Measurements from ENCODE around the gene PROZ. TPM values are rescaled to one million over a fixed set of nuclear protein-coding genes. Genes with fewer than 3 reads are reported as not detected.

PROZ gene
- polyA plus RNA-seq, 1 of the 3 experiments (the other 2 are of a cell fraction) = not detected

- ChIA-PET CTCF (no interaction called here), POLR2A (no interaction called here)
- H3K9me3 ChIP-seq = no peaks in the 10 kb centered on the region
- peak overlapping the region; percentile 66; the same call in 1 of the 2 replicates for H3K4me2 ChIP-seq
- no peaks in the 10 kb centered on the region for H4K20me1 ChIP-seq (ENCODE audit: insufficient read depth)
- H3K79me2 ChIP-seq (ENCODE audit: insufficient read depth) = peaks cover 24% of the 10 kb centered on the region; the same call in 1 of the 2 replicates
- no peak overlapping the region for H3K4me3 ChIP-seq (ENCODE audit: low read depth in 2 of 2, low read length in 1 of 2)
- peak overlapping the region; percentile 73 to 85 for H3K27ac ChIP-seq (ENCODE audit: low read depth in 2 of 2, low read length in 1 of 2)
- H3F3A ChIP-seq (replicated peaks; ENCODE audit: insufficient read depth) = peaks cover 31% of the 10 kb centered on the region
- no peak overlapping the region for H2AFZ ChIP-seq (ENCODE audit: low read depth)
- H3K9me2 ChIP-seq = no peaks in the 10 kb centered on the region
- no peaks in the 10 kb centered on the region for H3K27me3 ChIP-seq (ENCODE audit: insufficient read depth)
- no peak for DNase-seq
- TF ChIP-seq FOXM1 (IDR thresholded peaks at IDR 0.05; ENCODE audit: low read depth) (no peak), USF1 (IDR thresholded peaks at IDR 0.05; ENCODE audit: borderline replicate concordance, low read depth) (no peak), NFIC (IDR thresholded peaks at IDR 0.05; ENCODE audit: borderline replicate concordance) (no peak), SMC3 (IDR thresholded peaks at IDR 0.05; ENCODE audit: low read depth, low read length) (no peak), FOSL2 (IDR thresholded peaks at IDR 0.05; ENCODE audit: borderline replicate concordance, low read depth) (no peak), ZBTB33 (IDR thresholded peaks at IDR 0.05; ENCODE audit: borderline replicate concordance, low read depth) (no peak), TAF1 (IDR thresholded peaks at IDR 0.05; ENCODE audit: borderline replicate concordance, low read depth, low read length) (no peak), RCOR1 (IDR thresholded peaks at IDR 0.05; ENCODE audit: low read length) (no peak), NRF1 (IDR thresholded peaks at IDR 0.05; ENCODE audit: low read depth, low read length) (no peak), GABPA (IDR thresholded peaks at IDR 0.05; ENCODE audit: low read depth) (no peak)
- H3K4me1 ChIP-seq (ENCODE audit: control insufficient read depth in 1 of 2, insufficient read depth in 2 of 2, low read depth in 1 of 2, low read length in 1 of 2) = peaks cover 11 to 18% of the 10 kb centered on the region in 2 experiments; a peak in 3 of 4 replicates
- H3K9ac ChIP-seq = peak overlapping the region; percentile 45
- 94% methylated on average over 27 of the region's 28 CpGs for WGBS (ENCODE audit: low lambda C conversion rate)
- peaks cover 76 to 83% of the 10 kb centered on the region in 2 experiments for H3K36me3 ChIP-seq (replicated peaks in 1 of 2; ENCODE audit: control insufficient read depth in 1 of 2, insufficient read depth in 2 of 2, low read length in 1 of 2)
These were observed 21.2 kb downstream of the PROZ start for GRCh38 chr13:113179374-113180230.

GRCh38 chr13:113182046-113182445, 23.6 kb downstream of the PROZ start:
- DNase-seq = no peak
- H3K36me3 ChIP-seq (replicated peaks in 1 of 2; ENCODE audit: control insufficient read depth in 1 of 2, insufficient read depth in 2 of 2, low read length in 1 of 2) = peaks cover 63 to 81% of the 10 kb centered on the region in 2 experiments
- no peaks in the 10 kb centered on the region for H3K27me3 ChIP-seq (ENCODE audit: insufficient read depth)
- H3F3A ChIP-seq (replicated peaks; ENCODE audit: insufficient read depth) = peaks cover 37% of the 10 kb centered on the region
- H3K27ac ChIP-seq (ENCODE audit: low read depth in 2 of 2, low read length in 1 of 2) = no peak overlapping the region
- no peak overlapping the region for H3K4me2 ChIP-seq
- 91% methylated on average over 4 of the region's 4 CpGs for WGBS (ENCODE audit: low lambda C conversion rate)
- H2AFZ ChIP-seq (ENCODE audit: low read depth) = no peak overlapping the region
- no peak overlapping the region for H3K4me3 ChIP-seq (ENCODE audit: low read depth in 2 of 2, low read length in 1 of 2)
- H3K9me2 ChIP-seq = no peaks in the 10 kb centered on the region
- no peaks in the 10 kb centered on the region for H3K9me3 ChIP-seq
- peaks cover 11 to 18% of the 10 kb centered on the region in 2 experiments; a peak in 3 of 4 replicates for H3K4me1 ChIP-seq (ENCODE audit: control insufficient read depth in 1 of 2, insufficient read depth in 2 of 2, low read depth in 1 of 2, low read length in 1 of 2)
- TF ChIP-seq JUND (IDR thresholded peaks at IDR 0.05) = no peak
- TF ChIP-seq NRF1 (IDR thresholded peaks at IDR 0.05; ENCODE audit: low read depth, low read length) = no peak
- no peak for TF ChIP-seq ZBTB33 (IDR thresholded peaks at IDR 0.05; ENCODE audit: borderline replicate concordance, low read depth)
- no peak for TF ChIP-seq FOSL2 (IDR thresholded peaks at IDR 0.05; ENCODE audit: borderline replicate concordance, low read depth)
- no peak for TF ChIP-seq CHD2 (IDR thresholded peaks at IDR 0.05; ENCODE audit: low read length, partially characterized antibody)
- TF ChIP-seq RAD21 (IDR thresholded peaks at IDR 0.05; ENCODE audit: low read length) = no peak
- no peak for TF ChIP-seq TAF1 (IDR thresholded peaks at IDR 0.05; ENCODE audit: borderline replicate concordance, low read depth, low read length)
- no peak for TF ChIP-seq MXI1 (IDR thresholded peaks at IDR 0.05; ENCODE audit: low read depth, low read length)
- TF ChIP-seq SMC3 (IDR thresholded peaks at IDR 0.05; ENCODE audit: low read depth, low read length) = no peak
- TF ChIP-seq RCOR1 (IDR thresholded peaks at IDR 0.05; ENCODE audit: low read length) = no peak
- ChIA-PET CTCF (no interaction called here), POLR2A (no interaction called here)
- no peaks in the 10 kb centered on the region for H4K20me1 ChIP-seq (ENCODE audit: insufficient read depth)
- peaks cover 46% of the 10 kb centered on the region for H3K79me2 ChIP-seq (ENCODE audit: insufficient read depth)
- H3K9ac ChIP-seq = no peak overlapping the region

All from SK-N-SH (cell line).